Neural cell (in vitro differentiated cells): ENCODE measurements around the gene POLDIP3.

ENCODE experiments used
- EP300 ChIP-seq: fragments of 450-650 bp; conservative IDR thresholded peaks from 2 replicates; pipeline ENCODE4 v1.6.1; 2014; ENCODE audit warnings: antibody characterized with exemption, mild to moderate bottlenecking, moderate library complexity; ENCODE audit not compliant: poor library complexity, severe bottlenecking
- EZH2 ChIP-seq: fragments of 200-600, 300-800 bp; shearing (Covaris generic), sonication (generic); IDR thresholded peaks from 2 replicates; pipeline ENCODE4 v1.6.1; 2014; ENCODE audit warnings: antibody characterized with exemption, low read length, borderline replicate concordance, mild to moderate bottlenecking; ENCODE audit not compliant: insufficient read depth, poor library complexity, severe bottlenecking
- MXI1 ChIP-seq: fragments of 450-650 bp; conservative IDR thresholded peaks from 2 replicates; pipeline ENCODE4 v1.6.1; 2014; ENCODE audit warnings: antibody characterized with exemption, mild to moderate bottlenecking; ENCODE audit not compliant: poor library complexity, severe bottlenecking
- POLR2AphosphoS5 ChIP-seq: IDR thresholded peaks from 2 replicates; pipeline ENCODE4 v1.6.1; 2012
- SMC3 ChIP-seq: fragments of 450-650 bp; conservative IDR thresholded peaks from 2 replicates; pipeline ENCODE4 v1.6.1; 2014; ENCODE audit warnings: antibody characterized with exemption, mild to moderate bottlenecking, moderate library complexity; ENCODE audit not compliant: poor library complexity
- TAF1 ChIP-seq: IDR thresholded peaks from 2 replicates; pipeline ENCODE4 v1.6.1; 2012; ENCODE audit warnings: low read depth
- TF ChIP-seq, protein P1 (sequence below): IDR thresholded peaks from 2 replicates; pipeline ENCODE4 v1.6.1; 2012; ENCODE audit warnings: borderline replicate concordance
- TF ChIP-seq, protein P2 (sequence below): fragments of 450-650 bp; IDR thresholded peaks from 2 replicates; pipeline ENCODE4 v1.5.1; 2014; ENCODE audit warnings: antibody characterized with exemption, mild to moderate bottlenecking, moderate library complexity; ENCODE audit not compliant: poor library complexity, severe bottlenecking

GRCh38 chr22:42646569-42647525 lies 32.2 kb upstream of the POLDIP3 start:
- TF ChIP-seq, protein P1, sequence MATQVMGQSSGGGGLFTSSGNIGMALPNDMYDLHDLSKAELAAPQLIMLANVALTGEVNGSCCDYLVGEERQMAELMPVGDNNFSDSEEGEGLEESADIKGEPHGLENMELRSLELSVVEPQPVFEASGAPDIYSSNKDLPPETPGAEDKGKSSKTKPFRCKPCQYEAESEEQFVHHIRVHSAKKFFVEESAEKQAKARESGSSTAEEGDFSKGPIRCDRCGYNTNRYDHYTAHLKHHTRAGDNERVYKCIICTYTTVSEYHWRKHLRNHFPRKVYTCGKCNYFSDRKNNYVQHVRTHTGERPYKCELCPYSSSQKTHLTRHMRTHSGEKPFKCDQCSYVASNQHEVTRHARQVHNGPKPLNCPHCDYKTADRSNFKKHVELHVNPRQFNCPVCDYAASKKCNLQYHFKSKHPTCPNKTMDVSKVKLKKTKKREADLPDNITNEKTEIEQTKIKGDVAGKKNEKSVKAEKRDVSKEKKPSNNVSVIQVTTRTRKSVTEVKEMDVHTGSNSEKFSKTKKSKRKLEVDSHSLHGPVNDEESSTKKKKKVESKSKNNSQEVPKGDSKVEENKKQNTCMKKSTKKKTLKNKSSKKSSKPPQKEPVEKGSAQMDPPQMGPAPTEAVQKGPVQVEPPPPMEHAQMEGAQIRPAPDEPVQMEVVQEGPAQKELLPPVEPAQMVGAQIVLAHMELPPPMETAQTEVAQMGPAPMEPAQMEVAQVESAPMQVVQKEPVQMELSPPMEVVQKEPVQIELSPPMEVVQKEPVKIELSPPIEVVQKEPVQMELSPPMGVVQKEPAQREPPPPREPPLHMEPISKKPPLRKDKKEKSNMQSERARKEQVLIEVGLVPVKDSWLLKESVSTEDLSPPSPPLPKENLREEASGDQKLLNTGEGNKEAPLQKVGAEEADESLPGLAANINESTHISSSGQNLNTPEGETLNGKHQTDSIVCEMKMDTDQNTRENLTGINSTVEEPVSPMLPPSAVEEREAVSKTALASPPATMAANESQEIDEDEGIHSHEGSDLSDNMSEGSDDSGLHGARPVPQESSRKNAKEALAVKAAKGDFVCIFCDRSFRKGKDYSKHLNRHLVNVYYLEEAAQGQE: no peak
- no peak for TF ChIP-seq TAF1
- TF ChIP-seq POLR2AphosphoS5: no peak
- TF ChIP-seq, protein P2, sequence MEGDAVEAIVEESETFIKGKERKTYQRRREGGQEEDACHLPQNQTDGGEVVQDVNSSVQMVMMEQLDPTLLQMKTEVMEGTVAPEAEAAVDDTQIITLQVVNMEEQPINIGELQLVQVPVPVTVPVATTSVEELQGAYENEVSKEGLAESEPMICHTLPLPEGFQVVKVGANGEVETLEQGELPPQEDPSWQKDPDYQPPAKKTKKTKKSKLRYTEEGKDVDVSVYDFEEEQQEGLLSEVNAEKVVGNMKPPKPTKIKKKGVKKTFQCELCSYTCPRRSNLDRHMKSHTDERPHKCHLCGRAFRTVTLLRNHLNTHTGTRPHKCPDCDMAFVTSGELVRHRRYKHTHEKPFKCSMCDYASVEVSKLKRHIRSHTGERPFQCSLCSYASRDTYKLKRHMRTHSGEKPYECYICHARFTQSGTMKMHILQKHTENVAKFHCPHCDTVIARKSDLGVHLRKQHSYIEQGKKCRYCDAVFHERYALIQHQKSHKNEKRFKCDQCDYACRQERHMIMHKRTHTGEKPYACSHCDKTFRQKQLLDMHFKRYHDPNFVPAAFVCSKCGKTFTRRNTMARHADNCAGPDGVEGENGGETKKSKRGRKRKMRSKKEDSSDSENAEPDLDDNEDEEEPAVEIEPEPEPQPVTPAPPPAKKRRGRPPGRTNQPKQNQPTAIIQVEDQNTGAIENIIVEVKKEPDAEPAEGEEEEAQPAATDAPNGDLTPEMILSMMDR: no peak
- TF ChIP-seq MXI1: no peak
- TF ChIP-seq EP300: no peak
- TF ChIP-seq SMC3: no peak
- no peak for TF ChIP-seq EZH2
